Brain microvascular endothelial cell (primary cell): ENCODE measurements around the gene PTP4A2.
"Not testable (repeated sequence)": the region's sequence is repeated elsewhere in the genome, so short reads cannot be mapped to it uniquely, and the experiment has no call there.

Source experiments
- DNase-seq: peaks from one replicate; pipeline ENCODE4 v3.0.0-alpha.2; 2020
- H3K27ac ChIP-seq: fragments of 250-450 bp; sonication (Bioruptor Pico); 2 replicates; pipeline ENCODE4 v1.5.1; 2020; ENCODE audit warnings: mild to moderate bottlenecking, moderate library complexity
- H3K27me3 ChIP-seq: fragments of 250-450 bp; sonication (Bioruptor Pico); replicated peaks from 2 replicates; pipeline ENCODE4 v1.5.1; 2020; ENCODE audit warnings: mild to moderate bottlenecking
- H3K36me3 ChIP-seq: fragments of 250-450 bp; sonication (Bioruptor Pico); replicated peaks from 2 replicates; pipeline ENCODE4 v1.5.1; 2020; ENCODE audit warnings: mild to moderate bottlenecking
- H3K4me3 ChIP-seq: 2 replicates; pipeline ENCODE4 v1.5.1; 2011; ENCODE audit warnings: low read depth, mild to moderate bottlenecking, control low read depth, low read length, moderate library complexity
- CTCF ChIP-seq: IDR thresholded peaks from 2 replicates; pipeline ENCODE4 v1.5.1; 2011; ENCODE audit warnings: low read depth, mild to moderate bottlenecking, moderate library complexity, low read length, control low read depth, inconsistent platforms; ENCODE audit errors: missing control alignments
- in situ Hi-C: cut with HindIII; loops from 2 replicates; pipeline ENCODE4 v1.10.0; 2017; ENCODE audit warnings: low sequenced_read_pairs, low pct_ligation_motif_present

The PTP4A2 gene

DNA sequence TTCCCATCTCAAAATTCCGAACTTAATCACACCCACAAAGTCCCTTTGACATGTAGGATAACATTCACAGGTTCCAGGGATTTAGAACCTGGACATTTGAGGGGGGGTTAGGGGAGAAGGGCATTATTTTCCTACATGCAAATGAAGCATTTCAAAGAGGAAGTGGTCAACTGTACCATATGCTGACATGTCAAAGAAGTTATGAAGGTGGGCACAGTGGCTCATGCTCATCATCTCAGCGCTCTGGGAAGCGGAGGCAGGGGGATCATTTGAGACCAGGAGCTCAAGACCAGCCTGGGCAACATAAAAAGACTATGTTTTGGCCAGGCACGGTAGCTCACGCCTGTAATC is 35.7 kb downstream of the PTP4A2 start:
- no peak for TF ChIP-seq CTCF
- DNase-seq = no peak
- no peak overlapping the region for H3K27ac ChIP-seq
- peaks cover 26% of the 10 kb centered on the region for H3K36me3 ChIP-seq
- in situ Hi-C loops = no loop called here
- no peaks in the 10 kb centered on the region for H3K27me3 ChIP-seq
- H3K4me3 ChIP-seq = no peak overlapping the region

DNA sequence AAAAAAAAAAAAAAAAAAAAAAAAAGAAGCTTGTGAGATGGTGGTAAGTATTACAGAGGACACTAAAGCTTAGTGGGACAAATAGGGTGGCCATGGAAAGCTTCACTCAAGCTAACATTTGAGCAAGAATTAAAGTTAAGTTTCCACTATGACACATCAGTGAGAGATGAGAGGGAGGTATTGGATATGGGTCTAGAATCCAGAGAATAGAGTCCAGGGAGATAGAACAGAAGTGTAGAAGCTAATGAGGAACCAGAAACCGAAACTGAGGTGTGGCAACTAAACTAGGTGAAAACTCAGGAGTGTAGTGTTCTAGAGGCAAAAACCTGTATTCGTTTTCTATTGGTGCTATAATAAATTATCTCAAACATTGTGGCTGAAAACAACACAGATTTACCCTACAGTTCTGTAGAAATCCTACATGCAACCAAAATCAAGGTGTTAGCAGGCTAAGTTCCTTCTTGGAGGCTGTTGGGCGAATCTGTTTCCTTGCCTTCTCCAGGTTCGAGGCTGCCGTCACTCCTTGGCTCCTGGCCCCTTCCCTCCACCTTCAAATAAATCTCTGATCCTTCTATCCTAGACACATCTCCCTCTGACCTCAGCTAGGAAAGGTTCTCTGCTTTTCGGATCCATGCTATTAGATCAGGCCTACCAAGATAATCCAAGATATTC is 36.2 kb downstream of the PTP4A2 start:
- peaks cover 23% of the 10 kb centered on the region for H3K36me3 ChIP-seq
- H3K4me3 ChIP-seq = no peak overlapping the region
- DNase-seq = no peak
- H3K27ac ChIP-seq = no peak overlapping the region
- in situ Hi-C loops = no loop called here
- H3K27me3 ChIP-seq = no peaks in the 10 kb centered on the region
- TF ChIP-seq CTCF = no peak

DNA sequence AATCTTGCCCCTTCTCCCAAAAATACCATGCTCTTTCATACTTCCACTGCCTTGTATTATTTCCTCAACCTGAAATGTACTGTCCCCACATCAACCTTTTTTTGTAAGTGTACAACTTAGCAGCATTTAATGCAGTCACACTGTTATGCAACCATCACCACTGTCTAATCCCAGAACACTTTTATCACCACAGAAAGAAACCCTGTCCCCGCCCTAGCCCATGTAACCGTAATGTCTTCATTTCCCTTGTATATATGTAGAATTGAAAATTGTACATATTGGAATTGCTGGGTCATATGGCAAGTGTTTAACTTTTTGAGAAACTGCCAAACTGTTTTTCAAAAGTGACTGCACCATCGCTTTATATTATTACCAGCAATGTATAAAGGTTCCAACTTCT is 37.4 kb downstream of the PTP4A2 start:
- Histone ChIP-seq H3K27ac (no peak overlapping the region), H3K36me3 (peaks cover 11% of the 10 kb centered on the region), H3K4me3 (no peak overlapping the region), H3K27me3 (no peaks in the 10 kb centered on the region)
- in situ Hi-C loops = no loop called here
- DNase-seq = no peak
- no peak for TF ChIP-seq CTCF

GRCh38 chr1:31897526-31898100 is 40.6 kb downstream of the PTP4A2 start:
- no peaks in the 10 kb centered on the region for H3K27me3 ChIP-seq
- H3K36me3 ChIP-seq = no peaks in the 10 kb centered on the region
- H3K4me3 ChIP-seq = no peak overlapping the region
- no peak for TF ChIP-seq CTCF
- in situ Hi-C loops = no loop called here
- no peak for DNase-seq
- no peak overlapping the region for H3K27ac ChIP-seq

DNA sequence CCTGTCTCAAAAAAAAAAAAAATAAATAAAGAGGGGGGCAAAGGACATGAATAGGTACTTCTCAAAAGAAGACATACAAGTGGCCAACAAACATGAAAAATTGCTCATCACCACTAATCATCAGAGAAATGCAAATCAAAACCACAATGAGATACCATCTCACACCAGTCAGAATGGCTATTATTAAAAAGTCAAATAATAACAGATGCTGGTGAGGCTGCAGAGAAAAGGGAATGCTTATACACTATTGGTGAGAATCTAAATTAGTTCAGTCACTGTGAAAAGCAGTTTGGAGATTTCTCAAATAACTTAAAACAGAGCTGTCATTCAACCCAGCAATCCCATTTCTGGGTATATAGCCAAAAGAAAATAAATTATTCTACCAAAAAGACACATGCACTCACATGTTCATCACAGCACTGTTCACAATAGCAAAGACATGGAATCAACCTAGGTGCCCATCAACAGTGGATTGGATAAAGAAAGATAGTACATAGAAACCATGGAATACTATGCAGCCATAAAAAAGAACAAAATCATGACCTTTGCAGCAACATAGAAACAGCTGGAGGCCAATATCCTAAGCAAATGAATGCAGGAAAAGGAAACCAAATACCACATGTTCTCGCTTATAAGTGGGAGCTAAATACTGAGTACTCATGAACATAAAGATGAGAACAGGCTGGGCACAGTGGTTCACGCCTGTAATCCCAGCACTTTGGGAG is 42.5 kb downstream of the PTP4A2 start:
- in situ Hi-C loops, H3K27me3 ChIP-seq, H3K4me3 ChIP-seq, DNase-seq, H3K36me3 ChIP-seq, H3K27ac ChIP-seq: not testable (repeated sequence)

DNA sequence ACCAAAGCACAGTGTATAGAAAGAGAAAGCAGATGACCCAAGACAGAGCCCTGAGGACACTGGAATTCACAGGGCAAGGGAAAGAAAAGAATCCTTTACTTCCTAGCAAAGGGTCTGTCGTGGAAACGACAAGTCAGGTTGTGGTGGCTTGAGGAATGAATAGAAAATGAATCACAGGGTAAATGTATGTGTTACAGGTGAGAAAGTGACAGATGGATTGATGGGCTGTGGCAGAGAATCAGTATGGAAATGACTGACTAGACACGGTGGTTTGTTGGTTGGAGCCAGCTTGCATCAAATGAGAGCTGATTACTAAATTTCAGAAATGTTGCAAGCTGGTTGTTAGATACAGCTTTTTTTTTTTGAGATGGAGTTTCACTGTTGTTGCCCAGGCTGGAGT is 46.9 kb downstream of the PTP4A2 start:
- in situ Hi-C loops = no loop called here
- H3K27me3 ChIP-seq = no peaks in the 10 kb centered on the region
- no peak for DNase-seq
- H3K36me3 ChIP-seq = no peaks in the 10 kb centered on the region
- H3K27ac ChIP-seq = no peak overlapping the region
- TF ChIP-seq CTCF = no peak
- no peak overlapping the region for H3K4me3 ChIP-seq
